ENCODE data around the gene MIGA2. TPM values are rescaled to one million over a fixed set of nuclear protein-coding genes. Genes with fewer than 3 reads are reported as not detected.

The MIGA2 gene
- total RNA-seq, 4 donors from 2014 or later: 27.5 to 49.3 (median 29.8) TPM

DNA sequence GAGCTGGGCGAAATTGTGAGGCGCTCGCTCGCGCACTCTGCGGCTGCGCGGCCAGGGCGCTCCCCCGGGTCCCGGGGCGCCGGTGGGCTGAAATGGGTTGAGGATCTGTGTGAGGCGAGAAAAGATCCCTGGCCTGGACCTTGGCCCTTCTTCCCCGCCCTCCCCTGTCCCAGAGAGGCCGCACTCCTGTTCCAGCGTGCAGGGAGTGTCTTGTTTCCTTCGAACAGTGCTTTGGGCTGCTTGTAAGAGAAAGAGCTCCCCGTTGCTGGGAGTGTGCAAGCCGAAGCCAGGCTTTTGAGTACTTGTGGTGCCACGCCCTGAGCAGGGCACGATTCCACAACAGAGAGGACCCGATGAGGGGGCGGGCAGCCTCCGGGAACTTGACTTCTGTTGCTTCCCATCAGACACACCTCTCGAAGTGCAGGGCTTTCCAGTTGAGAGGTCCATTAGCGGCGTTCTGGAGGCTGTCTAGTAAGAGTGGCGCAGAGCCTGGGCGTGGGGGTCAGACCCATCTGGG, 45.0 kb downstream of the MIGA2 start:
- Histone ChIP-seq H3K27me3 (no peaks in the 10 kb centered on the region), H3K4me3 (peak overlapping the region; percentile 68 to 98 (median 76)), H3K4me1 (peaks cover 13 to 53% (median 15%) of the 10 kb centered on the region in 3 donors), H3K9me3 (no peaks in the 10 kb centered on the region), H3K27ac (peak overlapping the region; percentile 87 to 93 (median 89)), H3K36me3 (peaks cover 13 to 27% (median 15%) of the 10 kb centered on the region in 3 donors)
- intact Hi-C loops (cut with DNase I): no loop called here
- TF ChIP-seq, protein P1, sequence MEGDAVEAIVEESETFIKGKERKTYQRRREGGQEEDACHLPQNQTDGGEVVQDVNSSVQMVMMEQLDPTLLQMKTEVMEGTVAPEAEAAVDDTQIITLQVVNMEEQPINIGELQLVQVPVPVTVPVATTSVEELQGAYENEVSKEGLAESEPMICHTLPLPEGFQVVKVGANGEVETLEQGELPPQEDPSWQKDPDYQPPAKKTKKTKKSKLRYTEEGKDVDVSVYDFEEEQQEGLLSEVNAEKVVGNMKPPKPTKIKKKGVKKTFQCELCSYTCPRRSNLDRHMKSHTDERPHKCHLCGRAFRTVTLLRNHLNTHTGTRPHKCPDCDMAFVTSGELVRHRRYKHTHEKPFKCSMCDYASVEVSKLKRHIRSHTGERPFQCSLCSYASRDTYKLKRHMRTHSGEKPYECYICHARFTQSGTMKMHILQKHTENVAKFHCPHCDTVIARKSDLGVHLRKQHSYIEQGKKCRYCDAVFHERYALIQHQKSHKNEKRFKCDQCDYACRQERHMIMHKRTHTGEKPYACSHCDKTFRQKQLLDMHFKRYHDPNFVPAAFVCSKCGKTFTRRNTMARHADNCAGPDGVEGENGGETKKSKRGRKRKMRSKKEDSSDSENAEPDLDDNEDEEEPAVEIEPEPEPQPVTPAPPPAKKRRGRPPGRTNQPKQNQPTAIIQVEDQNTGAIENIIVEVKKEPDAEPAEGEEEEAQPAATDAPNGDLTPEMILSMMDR (IDR thresholded peaks at IDR 0.05): no peak
- TF ChIP-seq POLR2A (IDR thresholded peaks at IDR 0.05): peak in 1 of 4 donors; percentile 2
- no peak for DNase-seq
- 0% methylated on average over 5 to 10 of the region's 30 CpGs for WGBS, 2 donors

DNA sequence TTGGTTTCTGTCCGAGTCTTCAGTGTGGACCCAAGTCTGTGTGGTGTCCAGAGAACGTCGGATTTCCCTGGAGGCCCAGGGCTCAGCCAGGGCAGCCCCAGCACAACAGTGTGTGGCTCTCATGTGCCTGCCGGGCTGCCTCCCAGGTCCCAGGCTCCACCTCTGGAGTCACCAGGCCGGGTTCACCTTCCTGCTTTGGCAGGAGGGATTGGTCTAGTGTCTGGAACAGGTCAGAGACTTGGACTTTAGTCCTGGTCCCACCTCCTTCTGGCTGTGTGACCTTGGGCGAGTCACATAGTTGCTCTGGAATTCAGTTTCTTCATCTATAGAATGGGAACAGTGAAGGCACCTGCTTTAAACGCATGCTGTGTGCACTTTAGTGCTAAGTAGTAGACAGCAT, 47.7 kb downstream of the MIGA2 start:
- peaks cover 13 to 58% (median 15%) of the 10 kb centered on the region in 3 donors for H3K4me1 ChIP-seq
- intact Hi-C loops (cut with DNase I): no loop called here
- TF ChIP-seq POLR2A (IDR thresholded peaks at IDR 0.05): no peak
- TF ChIP-seq, protein P1 (IDR thresholded peaks at IDR 0.05): no peak
- no CpG with 5 or more reads among the region's 7 CpGs for WGBS, 2 donors
- H3K9me3 ChIP-seq: no peaks in the 10 kb centered on the region
- DNase-seq: no peak
- H3K27ac ChIP-seq: peak overlapping the region in 1 of 4 donors; percentile 3
- peaks cover 16 to 52% (median 22%) of the 10 kb centered on the region in 3 donors for H3K36me3 ChIP-seq
- H3K27me3 ChIP-seq: no peaks in the 10 kb centered on the region
- H3K4me3 ChIP-seq: no peak overlapping the region

DNA sequence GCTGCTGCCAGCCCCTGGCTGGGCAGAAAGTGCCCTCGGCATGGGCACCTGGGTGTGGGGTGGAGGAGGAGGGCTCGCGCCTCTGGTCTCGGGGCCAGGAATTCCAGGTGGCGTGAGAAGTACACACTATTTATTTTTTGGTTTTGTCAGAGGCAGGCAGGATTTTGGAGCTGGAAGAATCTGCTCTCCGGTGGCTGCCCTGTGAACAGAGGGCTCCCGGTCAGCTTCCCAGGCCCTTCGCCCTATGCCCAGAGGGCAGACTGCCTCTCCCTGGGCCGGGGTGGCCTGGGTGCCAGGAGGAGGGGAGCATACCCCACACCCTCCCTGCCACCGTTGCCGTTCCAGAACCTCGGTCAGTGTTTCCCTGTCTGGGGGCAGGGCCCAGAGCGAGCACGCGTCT, 52.8 kb downstream of the MIGA2 start:
- no peak overlapping the region for H3K4me3 ChIP-seq
- no peak for DNase-seq
- no peaks in the 10 kb centered on the region for H3K27me3 ChIP-seq
- peaks cover 0 to 50% (median 3%) of the 10 kb centered on the region in 3 donors for H3K4me1 ChIP-seq
- no peaks in the 10 kb centered on the region for H3K9me3 ChIP-seq
- WGBS, 2 donors: 77 to 88% methylated on average over 5 to 10 of the region's 15 CpGs
- H3K36me3 ChIP-seq: peaks cover 23 to 66% (median 30%) of the 10 kb centered on the region in 3 donors
- no peak overlapping the region for H3K27ac ChIP-seq
- TF ChIP-seq POLR2A (IDR thresholded peaks at IDR 0.05): no peak
- TF ChIP-seq, protein P1 (IDR thresholded peaks at IDR 0.05): no peak
- intact Hi-C loops (cut with DNase I): no loop called here

DNA sequence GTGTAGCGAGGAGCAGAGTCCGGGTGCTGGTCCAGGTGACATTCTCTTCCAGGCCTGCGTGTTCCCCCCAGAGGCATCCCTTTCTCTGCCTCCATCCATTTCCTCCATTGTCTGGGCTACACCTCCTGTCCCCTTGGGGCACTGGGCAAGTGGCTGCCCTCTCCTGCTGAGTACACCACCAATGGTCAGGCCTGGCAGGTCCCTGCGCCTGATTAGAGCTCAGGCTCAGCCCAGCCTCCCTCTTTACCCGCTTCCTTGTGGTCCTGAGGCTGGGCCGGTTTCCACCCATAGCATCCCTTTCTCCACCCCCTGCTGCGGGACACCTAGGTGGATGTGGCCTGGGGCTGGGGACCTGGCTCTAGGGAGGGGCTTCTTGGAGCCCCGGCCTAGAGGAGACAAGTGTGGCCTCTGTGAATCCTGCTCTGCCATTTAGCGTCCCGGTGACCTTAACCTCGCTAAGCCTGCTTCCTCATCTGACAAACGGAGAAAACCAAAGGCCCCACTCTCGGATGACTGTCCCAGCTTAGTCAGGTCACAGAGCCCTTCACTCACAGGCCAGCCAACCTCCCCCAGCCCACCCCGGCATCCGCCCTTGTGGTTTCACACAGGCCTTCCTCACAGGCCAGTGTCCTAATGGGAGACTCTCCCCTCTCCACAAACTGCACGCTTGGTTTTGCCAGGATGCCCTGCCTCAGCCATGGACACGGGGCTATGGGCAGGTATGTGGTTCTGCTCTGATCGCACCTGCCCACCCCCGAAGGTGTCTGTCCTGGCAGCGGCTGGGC, 57.4 kb downstream of the MIGA2 start:
- Histone ChIP-seq H3K27ac (no peak overlapping the region), H3K27me3 (no peaks in the 10 kb centered on the region), H3K4me1 (peaks cover 0 to 28% (median 3%) of the 10 kb centered on the region in 3 donors), H3K36me3 (peaks cover 16 to 65% (median 17%) of the 10 kb centered on the region in 3 donors), H3K9me3 (no peaks in the 10 kb centered on the region), H3K4me3 (no peak overlapping the region)
- TF ChIP-seq, protein P1 (IDR thresholded peaks at IDR 0.05): no peak
- no peak for TF ChIP-seq POLR2A (IDR thresholded peaks at IDR 0.05)
- DNase-seq: no peak
- WGBS, 2 donors: 88% methylated on average over 10 to 12 of the region's 20 CpGs
- intact Hi-C loops (cut with DNase I): no loop called here

Data from esophagus squamous epithelium (tissue), 5 donors.